NB4 (cell line): ENCODE measurements around the gene FAM217A.
"Not testable (repeated sequence)": the region's sequence is repeated elsewhere in the genome, so short reads cannot be mapped to it uniquely, and the experiment has no call there.

Experiments
- DNase-seq: peaks from one replicate; pipeline ENCODE4 v3.0.0; 2010; ENCODE audit warnings: low read depth
- H3K4me3 ChIP-seq: one replicate; pipeline ENCODE4 v1.5.1; 2011; ENCODE audit warnings: mild to moderate bottlenecking, low read depth, low read length, moderate library complexity
- MAX ChIP-seq: IDR thresholded peaks from 2 replicates; pipeline ENCODE4 v1.6.1; 2011; ENCODE audit warnings: low read depth, low read length
- MYC ChIP-seq: IDR thresholded peaks from 2 replicates; pipeline ENCODE4 v1.6.1; 2011; ENCODE audit warnings: low read depth, low read length
- POLR2A ChIP-seq: IDR thresholded peaks from 2 replicates; pipeline ENCODE4 v1.6.1; 2011; ENCODE audit warnings: mild to moderate bottlenecking; ENCODE audit not compliant: insufficient read length; ENCODE audit errors: extremely low read depth
- TF ChIP-seq, protein P1 (sequence below): IDR thresholded peaks from one replicate; pipeline ENCODE4 v1.5.1; 2012; ENCODE audit warnings: low read depth, low read length

FAM217A gene

GRCh38 chr6:4093288-4093687 is 14.4 kb upstream of the FAM217A start:
- TF ChIP-seq POLR2A (no peak), MYC (no peak), MAX (no peak)
- TF ChIP-seq, protein P1, sequence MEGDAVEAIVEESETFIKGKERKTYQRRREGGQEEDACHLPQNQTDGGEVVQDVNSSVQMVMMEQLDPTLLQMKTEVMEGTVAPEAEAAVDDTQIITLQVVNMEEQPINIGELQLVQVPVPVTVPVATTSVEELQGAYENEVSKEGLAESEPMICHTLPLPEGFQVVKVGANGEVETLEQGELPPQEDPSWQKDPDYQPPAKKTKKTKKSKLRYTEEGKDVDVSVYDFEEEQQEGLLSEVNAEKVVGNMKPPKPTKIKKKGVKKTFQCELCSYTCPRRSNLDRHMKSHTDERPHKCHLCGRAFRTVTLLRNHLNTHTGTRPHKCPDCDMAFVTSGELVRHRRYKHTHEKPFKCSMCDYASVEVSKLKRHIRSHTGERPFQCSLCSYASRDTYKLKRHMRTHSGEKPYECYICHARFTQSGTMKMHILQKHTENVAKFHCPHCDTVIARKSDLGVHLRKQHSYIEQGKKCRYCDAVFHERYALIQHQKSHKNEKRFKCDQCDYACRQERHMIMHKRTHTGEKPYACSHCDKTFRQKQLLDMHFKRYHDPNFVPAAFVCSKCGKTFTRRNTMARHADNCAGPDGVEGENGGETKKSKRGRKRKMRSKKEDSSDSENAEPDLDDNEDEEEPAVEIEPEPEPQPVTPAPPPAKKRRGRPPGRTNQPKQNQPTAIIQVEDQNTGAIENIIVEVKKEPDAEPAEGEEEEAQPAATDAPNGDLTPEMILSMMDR, result no peak
- H3K4me3 ChIP-seq, result no peak overlapping the region
- no peak for DNase-seq

GRCh38 chr6:4091941-4092340 is 13.0 kb upstream of the FAM217A start:
- H3K4me3 ChIP-seq, result no peak overlapping the region
- no peak for DNase-seq
- TF ChIP-seq MYC, result no peak
- no peak for TF ChIP-seq MAX
- TF ChIP-seq, protein P1, result no peak
- TF ChIP-seq POLR2A, result no peak

DNA sequence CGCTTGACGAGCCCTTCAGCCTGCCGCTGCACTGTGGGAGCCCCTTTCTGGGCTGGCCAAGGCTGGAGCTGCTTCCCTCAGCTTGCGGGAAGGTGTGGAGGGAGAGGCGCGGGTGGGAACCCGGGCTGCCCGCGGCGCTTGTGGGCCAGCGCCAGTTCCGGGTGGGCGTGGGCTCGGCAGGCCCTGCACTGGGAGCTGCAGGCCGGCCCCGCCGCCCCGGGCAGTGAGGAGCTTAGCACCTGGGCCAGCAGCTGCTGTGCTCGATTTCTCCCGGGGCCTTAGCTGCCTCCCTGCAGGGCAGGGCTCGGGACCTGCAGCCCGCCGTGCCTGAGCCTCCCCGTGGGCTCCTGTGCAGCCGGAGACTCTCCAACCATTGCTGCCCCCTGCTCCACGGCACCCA is 11.1 kb upstream of the FAM217A start:
- not testable (repeated sequence) for DNase-seq, H3K4me3 ChIP-seq

DNA sequence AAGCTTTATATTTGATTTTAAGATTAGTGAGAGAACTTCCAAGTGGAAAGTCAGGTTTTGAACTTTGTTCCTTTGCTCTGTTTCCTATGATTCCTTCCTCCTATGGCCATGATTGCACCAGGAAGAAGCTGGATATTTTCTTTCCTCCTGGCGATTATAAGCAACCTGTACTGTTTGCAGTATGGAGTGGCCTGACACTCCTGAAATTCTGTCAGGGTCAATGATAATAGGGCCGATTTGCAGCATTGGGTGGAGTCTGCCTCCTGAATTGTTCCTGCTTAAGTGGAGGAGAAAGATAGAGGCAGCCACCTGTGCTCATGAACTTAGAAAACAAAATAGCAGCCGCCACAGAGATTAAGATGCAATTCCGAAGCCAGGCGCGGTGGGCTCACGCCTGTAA is 9.8 kb upstream of the FAM217A start:
- DNase-seq, result no peak
- TF ChIP-seq MAX, result no peak
- TF ChIP-seq, protein P1, result no peak
- no peak for TF ChIP-seq POLR2A
- TF ChIP-seq MYC, result no peak
- H3K4me3 ChIP-seq, result no peak overlapping the region

DNA sequence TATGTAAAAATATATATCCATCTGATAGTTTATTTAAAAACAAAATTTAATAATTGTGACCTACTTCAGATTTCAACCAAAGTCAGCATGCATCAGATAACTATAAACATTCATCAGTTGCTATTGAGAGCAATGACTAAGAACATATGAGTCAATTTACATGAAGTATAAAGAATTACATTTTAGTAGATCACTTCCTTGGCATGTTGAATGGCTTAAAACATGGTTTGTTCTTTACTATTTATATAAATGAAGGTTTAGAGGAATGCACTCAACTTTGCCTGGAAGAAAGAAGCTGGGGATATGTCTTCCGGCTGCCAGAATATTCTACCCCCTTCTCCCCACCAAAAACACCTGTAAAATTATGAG is 6.4 kb upstream of the FAM217A start:
- TF ChIP-seq MAX, result no peak
- no peak for TF ChIP-seq MYC
- TF ChIP-seq POLR2A, result no peak
- TF ChIP-seq, protein P1, result no peak
- no peak for DNase-seq
- H3K4me3 ChIP-seq, result no peak overlapping the region

DNA sequence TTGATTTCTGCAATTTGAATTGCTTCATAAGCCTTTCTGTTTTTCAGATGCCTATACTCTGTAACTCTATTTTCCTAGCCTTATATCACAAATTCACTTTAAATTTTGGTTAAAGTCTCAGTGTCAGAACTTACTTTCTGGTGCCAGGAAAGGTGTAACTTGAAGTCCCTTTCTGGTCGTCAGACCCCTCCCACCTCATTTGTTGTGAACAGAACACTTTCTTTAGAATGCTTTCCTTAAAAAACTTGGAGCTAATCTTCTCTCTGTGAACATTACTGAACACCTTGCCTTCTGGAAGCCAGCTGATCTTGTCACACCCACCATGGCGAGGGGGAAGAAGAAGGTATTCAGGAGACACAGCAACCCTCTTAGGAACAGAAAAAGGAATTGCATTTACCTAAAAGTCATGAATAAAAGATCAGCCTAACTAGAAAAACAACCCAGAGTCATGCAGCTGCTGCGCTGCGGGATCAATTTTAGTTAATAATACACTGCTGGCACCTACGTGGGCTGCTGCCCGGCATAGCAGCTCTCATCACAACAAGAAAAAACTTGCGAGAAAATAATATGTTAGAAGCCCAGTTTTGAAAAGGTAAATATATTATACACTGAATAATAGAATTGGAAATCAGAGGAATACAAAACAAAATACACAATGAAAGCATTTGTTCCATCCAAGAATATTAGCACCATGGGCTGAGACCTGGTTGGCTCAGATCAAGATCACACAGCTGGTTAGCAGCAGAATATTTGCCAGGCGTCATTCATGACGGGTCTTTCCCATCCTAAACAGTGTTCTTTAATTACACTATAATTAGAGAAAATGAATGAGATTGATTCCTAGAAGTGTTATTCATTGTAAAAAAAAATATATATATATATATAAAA is 5.8 kb upstream of the FAM217A start:
- H3K4me3 ChIP-seq, result no peak overlapping the region
- DNase-seq, result no peak
- TF ChIP-seq MYC, result no peak
- TF ChIP-seq MAX, result no peak
- no peak for TF ChIP-seq POLR2A
- TF ChIP-seq, protein P1, result no peak
